HG03135 (cell line): Measurements from ENCODE around the gene RASD1.

Experiments used
- ATAC-seq: cut with Tn5 transposase; IDR thresholded peaks from one replicate; pipeline ENCODE4 v1.9.1; 2021; ENCODE audit warnings: mild to moderate bottlenecking, moderate library complexity; ENCODE audit not compliant: unreplicated experiment

Gene RASD1

GRCh38 chr17:17445925-17446665, 50.1 kb downstream of the RASD1 start:
- ATAC-seq: no peak

DNA sequence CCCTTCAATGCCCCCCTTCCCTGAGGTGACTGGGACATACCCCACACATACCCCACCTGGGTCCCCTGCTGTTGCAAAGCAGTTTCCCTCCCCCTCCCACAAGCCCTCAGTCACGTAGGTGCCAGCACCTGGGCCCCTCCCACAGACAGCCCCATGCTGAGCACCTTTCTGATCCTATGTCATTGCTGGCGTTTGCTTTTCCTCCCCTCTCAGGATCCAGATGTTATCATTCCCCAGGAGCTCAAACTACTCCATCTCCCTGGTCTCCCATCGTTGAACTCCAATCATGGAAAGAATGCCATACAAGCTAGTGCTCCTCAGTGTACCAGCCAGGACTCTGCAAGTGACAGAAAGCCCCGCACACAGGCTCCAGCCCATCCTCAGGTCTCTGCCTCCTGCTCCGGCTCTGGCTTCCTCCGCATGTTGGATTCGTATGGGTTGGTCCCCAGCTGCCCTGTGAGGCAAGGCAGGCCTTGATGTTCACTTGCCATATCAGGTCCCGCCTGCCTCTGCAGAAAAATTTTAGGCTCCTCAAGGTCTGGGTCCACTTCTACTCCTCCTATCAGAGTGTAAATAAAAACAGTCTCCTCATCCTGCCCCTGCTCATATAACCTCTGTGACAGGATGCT, 50.8 kb downstream of the RASD1 start:
- ATAC-seq: no peak
